Cerebellar cortex (tissue), 1 donor: ENCODE data around the gene E2F4.

Source experiments
- DNase-seq: peaks from one replicate; pipeline ENCODE4 v3.0.0-alpha.2; 2015; ENCODE audit warnings: low spot score

E2F4 gene

DNA sequence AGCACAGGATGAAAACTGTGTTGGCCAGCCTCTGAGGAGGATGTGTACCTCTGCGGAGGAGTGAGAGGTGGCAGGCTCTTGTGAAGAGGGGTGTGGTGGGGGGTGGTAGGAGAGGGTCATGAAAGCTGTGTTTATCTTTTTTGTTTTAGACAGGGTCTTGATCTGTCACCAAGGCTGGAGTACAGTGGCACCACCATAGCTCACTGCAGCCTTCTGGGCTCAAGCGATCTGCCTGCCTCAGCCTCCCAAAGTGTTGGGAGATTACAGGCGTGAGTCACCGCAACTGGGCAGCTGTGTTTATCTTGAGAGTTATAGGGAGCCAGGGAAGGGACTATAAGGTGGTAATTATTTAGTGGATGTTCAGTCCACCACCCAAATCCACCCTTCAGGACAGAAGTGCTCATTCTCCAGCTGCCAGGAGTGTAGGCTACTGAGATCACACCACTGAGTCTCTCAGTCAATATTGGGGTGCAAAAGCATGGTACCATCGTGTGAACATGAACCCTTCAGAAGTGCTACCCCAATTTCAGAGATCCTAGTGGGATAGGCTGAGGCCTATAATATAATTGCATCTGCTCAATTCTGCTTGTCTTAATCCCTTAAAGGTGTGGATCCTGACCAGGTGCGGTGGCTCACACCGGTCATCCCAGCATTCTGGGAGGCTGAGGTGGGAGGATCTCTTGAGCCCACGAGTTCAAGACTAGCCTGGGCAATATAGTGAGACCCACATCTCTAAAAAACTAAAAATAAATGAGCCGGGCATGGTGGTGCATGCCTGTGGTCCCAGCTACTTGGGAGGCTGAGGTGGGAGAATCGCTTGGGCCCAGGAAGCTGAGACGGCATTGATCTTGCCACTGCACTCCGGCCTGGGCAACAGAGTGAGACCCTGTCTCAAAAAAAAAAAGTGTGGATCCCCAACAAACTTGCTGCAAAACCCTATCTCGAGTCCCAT lies 1.2 kb upstream of the E2F4 start:
- DNase-seq: no peak

DNA sequence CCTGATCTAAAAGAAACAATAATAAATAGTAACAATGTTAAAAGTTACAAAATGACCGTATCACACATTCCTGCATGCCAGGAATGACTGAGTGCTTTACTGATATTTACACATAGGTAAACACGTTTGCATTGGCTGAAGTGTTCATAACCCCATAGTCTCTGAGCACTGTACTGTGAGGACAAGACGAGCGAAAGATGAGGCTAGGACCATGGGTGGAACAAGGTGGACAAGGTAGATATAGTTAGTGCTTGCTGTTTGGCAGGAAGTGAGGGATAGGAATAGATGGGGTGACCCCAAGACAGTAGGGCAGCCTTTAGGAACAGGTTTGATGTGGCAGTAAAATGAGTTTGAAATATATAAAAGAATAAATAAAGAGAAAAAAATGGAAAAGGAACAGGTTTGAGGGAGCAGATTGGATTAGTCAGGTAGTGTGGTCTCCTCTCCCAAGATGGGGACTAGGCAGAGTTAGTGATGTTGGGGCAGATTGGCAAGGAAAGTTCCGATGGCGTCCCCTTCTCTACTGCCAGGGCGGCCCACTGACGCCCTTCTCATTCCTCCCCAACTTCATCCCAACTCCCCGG lies 452 bp upstream of the E2F4 start:
- DNase-seq: no peak

DNA sequence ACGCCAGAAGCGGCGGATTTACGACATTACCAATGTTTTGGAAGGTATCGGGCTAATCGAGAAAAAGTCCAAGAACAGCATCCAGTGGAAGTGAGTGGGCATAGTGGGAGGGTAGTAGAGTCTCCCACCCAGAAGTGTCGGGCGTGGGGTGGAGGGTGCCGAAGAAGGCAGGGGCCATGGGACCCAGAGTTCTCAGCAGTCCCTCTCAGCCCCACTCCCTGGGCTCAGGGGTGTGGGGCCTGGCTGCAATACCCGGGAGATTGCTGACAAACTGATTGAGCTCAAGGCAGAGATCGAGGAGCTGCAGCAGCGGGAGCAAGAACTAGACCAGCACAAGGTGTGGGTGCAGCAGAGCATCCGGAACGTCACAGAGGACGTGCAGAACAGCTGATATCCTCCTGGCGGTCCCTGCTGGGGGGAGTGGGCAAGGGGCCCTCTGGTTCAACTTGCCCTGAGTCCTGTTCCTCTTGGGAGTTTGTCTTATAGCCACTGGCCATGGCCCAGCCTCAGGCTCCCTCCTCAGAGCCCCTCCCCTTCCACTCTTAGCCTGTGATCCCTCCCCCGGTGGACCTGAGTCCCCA lies 916 bp downstream of the E2F4 start:
- DNase-seq: no peak

DNA sequence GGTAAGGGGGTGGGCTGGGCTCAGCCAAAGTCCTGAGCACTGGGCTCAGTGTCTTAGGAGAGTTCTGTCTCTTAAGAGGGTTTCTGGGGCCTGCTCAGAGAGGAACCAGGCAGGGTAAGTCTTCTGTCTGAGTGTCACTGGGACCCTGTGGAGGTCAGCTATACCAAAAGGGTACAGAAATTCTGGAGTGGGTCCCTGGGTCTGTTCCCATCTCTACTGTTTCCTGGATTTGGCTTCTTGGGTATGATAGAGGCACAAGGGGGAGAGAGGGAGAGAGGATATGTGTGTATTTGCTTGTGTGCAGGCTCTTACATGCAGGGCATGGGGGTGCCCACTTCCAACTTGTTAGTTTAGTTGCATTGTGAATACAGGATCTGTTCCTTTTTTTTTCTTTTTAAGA lies 1.6 kb downstream of the E2F4 start:
- DNase-seq: no peak

DNA sequence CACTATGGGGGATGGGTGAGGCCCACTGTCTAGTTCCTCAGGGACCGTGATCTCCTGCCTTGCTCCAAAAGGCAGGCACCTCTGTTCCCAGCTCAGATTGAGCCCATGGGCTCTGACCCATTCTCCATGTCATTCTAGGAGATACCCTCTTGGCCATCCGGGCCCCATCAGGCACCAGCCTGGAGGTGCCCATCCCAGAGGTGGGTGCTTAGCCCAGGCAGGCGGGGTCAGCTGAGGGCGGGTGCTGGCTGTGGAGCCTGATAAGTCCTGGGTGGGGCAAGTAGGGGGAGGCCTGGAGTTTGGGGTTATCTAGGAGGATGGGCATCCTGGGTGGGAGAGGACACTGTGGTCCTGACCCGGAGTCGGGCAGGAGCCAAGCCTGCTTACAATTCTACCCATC lies 2.3 kb downstream of the E2F4 start:
- DNase-seq: no peak

DNA sequence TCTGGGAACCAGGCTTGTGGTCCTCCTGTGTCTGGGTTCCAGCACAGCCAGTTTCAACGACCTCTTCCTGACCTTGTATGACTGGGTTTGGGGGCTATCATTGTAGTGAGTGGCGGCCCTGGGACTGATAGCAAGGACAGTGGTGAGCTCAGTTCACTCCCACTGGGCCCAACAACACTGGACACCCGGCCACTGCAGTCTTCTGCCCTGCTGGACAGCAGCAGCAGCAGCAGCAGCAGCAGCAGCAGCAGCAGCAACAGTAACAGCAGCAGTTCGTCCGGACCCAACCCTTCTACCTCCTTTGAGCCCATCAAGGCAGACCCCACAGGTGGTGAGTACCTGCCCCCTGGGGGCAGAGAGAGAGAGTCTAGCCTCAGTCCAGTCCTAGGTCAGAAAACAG lies 3.7 kb downstream of the E2F4 start:
- DNase-seq: no peak

DNA sequence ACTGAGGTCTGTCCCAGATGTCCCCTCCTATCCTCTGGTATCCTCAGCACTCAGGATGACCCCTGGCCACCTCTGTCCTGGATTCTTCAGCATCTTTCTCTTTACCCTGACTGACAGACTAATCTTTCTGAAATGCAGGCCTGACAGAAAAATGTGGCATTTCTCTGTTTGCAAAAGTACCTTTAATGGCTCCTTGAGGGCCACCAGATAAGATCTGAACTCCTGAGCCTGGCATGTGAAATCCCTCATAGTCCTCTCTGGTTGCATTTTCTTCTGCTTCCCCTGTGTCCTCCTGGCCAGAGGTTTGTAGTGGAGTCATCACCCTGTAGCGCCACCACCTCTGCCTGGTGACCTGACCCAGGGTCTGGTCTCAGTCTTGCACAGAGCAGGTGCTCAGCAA lies 4.9 kb downstream of the E2F4 start:
- no peak for DNase-seq

DNA sequence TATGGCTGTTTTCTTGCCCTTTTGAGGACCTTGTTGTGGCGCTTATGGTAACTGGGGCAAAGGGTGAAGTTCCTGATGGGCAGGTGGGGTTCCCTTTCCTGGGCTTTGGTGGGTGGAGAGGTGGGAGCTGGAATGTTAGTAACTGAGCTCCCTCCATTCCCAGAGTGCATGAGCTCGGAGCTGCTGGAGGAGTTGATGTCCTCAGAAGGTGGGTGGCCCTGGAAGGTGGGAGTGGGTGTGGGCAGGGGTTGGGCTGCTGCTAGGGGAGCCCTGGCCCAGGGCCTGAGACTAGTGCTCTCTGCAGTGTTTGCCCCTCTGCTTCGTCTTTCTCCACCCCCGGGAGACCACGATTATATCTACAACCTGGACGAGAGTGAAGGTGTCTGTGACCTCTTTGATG lies 5.7 kb downstream of the E2F4 start:
- DNase-seq: no peak

DNA sequence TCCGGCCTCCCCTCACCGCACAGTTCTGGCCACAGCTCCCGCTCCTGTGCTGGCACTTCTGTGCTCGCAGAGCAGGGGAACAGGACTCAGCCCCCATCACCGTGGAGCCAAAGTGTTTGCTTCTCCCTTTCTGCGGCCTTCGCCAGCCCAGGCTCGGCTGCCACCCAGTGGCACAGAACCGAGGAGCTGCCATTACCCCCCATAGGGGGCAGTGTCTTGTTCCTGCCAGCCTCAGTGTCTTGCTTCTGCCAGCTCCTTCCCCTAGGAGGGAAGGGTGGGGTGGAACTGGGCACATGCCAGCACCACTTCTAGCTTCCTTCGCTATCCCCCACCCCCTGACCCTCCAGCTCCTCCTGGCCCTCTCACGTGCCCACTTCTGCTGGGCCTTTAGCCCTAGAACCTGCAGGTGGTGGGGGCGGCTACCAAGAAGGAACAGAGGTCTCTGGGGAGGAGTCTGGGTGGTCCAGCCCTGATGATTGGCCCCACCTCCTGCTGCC lies 6.3 kb downstream of the E2F4 start:
- peak; percentile 60 for DNase-seq

DNA sequence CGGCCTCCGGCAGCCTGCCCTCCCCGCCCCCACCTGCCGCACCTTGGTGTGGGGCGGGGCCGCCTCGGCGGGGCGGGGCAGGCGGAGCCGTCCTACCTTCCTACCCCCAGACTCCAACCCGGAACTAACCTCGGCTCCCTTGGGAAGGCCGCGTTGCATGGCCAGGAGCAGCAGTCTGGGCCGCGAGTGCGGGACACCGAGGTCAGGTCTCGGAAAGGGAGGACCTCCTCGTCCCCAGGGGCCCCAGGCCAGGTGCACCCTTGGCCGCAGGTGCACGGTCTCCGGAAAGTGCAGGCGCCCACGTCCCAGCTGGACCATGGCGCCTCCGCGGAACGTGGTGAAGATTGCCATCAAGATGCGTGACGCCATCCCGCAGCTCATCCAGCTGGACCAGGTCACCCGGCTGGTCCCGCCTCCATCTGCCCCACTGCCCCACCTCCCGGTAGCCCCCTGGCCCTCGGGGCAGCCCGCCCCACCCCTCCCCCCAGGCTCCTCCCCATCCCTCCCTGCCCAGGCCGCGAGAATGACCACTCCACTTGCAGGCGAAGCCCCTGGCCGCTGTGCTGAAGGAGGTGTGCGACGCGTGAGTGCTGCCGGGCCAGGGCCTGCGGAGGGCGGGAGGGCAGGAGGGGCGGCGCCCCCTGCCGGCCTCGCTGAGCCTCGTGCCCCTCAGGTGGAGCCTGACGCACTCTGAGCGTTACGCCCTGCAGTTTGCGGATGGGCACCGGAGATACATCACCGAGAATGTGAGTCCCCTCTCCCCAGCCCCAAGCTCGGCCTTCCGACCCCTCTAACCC lies 7.3 kb downstream of the E2F4 start, which contains the start of gene ELMO3:
ELMO3 (plus strand) TSS at position 121 of the 797 bp plus-strand sequence; CDS start at position 317, 196 bp downstream.
- no peak for DNase-seq

DNA sequence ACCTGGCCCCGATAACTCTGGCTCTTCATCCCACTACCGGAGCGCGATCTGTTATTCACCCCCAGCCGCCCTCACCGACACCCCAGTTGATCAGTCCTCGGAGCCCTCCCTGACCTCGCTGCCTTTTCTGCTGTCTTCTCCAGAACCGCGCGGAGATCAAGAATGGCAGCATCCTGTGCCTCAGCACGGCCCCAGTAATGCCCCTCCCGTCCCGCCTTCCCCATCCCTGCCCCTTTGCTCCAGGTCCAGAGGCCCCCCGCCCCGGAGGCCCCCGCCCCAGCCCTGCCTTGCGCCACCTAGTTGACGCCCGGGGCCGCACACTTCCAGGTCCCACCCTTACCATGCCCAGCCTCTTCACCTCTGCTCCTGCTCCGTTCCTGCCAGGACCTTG lies 7.8 kb downstream of the E2F4 start:
- no peak for DNase-seq

DNA sequence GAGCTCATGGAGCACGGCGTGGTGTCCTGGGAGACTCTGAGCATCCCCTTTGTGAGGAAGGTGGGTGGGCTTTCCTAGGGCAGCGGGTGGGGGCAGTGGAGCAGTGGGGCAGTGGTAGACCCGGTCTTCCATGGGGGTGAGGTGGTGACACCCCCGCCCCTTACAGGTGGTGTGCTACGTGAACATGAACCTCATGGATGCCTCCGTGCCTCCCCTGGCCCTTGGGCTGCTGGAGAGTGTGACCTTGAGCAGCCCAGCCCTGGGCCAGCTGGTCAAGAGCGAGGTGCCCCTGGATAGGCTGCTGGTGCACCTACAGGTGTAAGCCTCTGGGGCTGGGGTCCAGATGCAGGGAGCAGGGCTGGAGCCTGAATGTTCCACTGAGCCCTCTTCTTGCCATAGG lies 8.5 kb downstream of the E2F4 start:
- no peak for DNase-seq

DNA sequence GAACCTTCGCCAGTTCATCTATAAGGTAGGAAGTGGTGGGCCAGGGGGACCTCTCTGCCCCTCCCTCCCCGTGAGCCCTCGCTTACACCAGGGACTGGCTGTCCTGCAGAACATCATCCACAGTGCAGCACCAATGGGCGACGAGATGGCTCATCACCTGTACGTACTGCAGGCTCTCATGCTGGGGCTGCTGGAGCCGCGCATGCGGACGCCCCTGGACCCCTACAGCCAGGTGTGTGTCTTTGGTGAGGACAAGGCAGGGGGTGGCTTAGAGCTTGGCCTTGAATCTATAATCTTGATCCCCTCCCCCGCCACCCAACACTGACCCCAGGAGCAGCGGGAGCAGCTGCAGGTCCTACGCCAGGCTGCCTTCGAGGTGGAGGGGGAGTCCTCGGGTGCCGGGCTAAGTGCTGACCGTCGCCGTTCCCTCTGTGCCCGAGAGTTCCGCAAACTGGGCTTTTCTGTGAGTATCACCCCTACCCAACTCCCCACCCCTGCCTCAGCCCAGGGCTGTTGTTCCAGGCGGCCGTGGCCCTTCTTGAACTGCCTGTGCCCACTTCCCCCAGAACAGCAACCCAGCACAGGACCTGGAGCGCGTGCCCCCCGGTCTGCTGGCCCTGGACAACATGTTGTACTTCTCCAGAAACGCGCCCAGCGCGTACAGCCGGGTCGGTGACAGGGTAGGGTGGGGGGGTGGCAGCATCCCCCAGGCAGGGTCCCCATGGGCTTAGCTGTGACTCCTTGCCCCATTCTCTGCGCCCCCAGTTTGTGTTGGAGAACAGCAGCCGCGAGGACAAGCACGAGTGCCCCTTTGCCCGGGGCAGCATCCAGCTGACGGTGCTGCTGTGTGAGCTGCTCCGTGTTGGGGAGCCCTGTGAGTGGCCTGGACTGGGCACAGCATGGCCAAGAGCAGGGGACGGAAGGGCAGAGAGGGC lies 9.7 kb downstream of the E2F4 start:
- no peak for DNase-seq

DNA sequence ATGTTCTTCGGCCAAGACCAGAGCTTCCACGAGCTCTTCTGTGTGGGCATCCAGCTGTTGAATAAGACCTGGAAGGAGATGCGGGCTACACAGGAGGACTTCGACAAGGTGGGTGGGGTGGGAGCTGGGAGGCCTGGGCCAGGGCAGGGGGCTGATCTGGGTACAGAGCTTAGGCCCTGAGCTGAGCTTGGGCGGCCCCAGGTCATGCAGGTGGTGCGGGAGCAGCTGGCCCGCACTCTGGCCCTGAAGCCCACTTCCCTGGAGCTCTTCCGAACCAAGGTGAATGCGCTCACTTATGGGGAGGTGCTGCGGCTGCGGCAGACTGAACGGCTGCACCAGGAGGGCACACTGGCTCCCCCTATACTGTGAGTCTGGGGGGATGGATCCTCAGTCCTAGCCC lies 10.5 kb downstream of the E2F4 start:
- DNase-seq: no peak

DNA sequence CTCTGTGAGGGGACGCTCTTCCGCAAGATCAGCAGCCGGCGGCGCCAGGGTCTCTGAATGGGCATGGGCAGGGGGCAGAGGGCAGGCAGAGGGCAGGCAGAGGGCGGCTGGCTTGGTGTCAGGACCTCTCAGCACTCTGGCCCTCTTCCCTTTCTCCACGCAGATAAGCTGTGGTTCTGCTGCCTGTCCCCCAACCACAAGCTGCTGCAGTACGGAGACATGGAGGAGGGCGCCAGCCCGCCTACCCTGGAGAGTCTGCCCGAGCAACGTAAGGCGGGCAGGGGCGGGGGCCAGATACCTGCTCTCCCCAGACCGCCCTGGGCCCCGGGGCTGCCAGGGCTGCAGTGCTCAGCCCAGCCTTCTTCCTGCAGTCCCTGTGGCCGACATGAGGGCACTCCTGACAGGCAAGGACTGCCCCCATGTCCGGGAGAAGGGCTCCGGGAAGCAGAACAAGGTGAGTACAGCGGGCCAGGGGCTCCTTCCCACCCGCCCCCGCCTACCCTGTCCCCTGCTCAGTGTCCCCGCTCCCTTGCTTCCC lies 11.1 kb downstream of the E2F4 start:
- DNase-seq: no peak

DNA sequence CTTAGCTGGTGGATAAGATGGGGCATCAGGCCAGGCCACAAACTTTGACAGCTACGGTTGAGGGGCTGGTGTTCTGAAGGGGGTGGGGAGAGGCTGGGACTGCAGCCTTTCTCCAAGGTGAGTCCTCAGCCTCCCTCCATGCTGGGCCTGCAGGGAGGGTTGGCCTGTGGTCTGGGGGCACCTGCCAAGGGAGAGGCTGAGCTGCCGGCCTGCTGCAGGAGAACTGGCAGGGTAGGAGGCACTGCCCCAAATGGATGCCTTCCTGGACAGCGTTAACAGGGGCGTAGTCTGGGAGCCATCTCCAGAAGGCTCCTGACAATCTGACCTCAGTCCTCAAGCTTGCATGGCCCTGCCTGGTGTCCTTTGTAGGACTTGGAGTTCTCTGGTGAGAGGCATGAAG lies 12.1 kb downstream of the E2F4 start:
- DNase-seq: no peak

DNA sequence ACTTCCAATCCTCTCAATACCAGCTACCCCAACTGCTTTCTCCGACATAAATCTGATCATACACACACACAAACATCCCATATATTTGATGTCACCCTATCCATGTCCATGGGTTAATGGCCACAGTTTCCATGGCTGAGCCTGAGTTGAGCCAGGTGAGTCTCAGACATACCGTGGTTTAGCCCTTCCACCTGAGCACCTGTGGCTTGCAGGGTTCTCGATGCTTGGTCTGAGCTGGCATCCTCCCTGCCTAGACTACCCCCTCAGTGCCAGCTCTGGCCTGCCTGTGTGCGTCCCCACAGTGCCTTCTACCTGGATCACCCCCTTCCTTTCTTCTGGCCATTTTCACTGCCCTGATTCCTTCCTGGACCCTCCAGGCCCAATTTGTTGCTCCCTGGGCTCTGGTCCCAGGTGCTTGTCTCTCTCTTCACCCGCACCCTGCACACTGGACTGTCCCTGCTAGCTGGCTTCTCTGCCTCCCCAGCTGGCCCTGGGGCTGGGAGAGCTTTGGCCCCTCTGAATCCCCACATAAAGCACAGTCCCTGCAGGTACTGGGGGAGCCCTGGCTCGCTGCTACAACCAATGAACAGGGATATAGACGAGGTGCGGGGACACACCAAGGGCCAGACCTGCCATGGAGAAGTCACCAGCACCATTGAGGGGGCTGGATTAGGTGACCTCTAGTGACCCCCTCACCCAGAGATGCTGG lies 14.3 kb downstream of the E2F4 start:
- DNase-seq: no peak

DNA sequence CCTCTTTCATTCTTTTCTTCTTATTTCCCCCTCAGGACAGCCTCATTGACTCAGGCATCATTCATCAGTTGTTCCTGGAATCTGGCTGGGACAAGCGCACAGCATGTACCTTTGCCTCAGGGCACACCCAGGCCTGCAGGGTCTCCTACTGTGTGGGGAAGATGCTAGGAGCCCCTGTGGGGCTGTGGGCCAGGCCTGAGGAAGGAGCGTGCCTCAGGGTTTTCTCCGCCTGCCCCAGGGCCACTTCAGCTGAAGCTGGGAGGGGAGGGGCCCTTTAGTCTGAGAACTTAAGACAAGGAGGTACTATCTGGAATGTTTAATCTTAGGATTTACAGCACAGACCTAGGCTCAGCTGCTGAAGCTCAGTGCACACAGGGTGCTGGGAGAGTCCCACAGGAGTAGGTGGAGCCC lies 14.9 kb downstream of the E2F4 start:
- no peak for DNase-seq

DNA sequence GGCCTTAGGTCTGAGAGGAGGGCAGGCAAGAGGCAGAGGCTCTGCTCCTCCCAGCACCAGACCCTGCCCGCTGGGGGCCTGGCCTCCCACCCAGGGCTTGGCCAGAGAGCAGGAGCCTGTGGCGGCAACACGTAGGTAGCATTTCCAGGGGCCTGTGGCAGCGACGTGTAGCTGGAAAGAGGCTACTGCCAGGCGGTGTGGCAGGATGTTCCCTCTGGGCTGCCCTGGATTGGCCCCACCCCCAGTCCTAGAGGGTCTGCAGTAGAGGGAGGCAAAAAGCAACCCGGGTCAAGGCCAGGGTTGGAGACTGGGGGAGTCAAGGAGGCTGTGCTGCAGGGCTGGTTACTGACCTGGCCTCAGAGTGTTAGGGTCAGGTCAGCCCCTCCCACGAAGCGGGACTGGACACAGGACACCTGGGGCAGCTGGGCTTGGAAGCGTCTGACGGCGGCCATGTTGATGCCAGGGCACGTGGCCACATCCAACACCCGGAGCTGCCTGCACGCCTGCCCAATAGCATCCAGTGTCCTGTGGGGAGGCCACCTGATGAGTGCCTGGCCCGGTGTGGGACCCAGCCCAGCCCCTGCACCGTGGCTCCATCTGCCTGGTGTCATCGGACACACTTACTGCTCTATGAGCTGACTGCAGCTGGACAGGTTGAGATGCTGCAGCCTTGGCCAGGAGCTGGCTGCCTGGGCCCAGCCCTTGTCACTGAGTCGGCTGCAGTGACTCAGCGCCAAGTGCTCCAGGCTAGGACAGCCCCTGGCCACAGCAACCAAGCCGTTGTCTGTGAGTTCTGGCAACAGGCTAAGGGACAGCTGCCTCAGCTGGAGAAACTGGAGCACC lies 15.5 kb downstream of the E2F4 start:
- no peak for DNase-seq
